K562 (cell line): Measurements from ENCODE around the gene ASB13. TPM values are rescaled to one million over a fixed set of nuclear protein-coding genes. Genes with fewer than 3 reads are reported as not detected.
A peak's percentile ranks its signal among the peaks of the same experiment; 100 is the strongest.

Source experiments
- ATAC-seq: fragments of 200-7000 bp; cut with Tn5 transposase; 3 replicates; pipeline ENCODE4 v1.9.1; 2020; ENCODE audit warnings: moderate library complexity
- BruUV-seq: library from RNA; stranded (reverse); fragments of 400-500 nt; replicated peaks from 2 replicates; lab custom pipeline; 2021; lab: Mats Ljungman, UMichigan
- CTCF ChIA-PET: fragments of 300-600 bp; formaldehyde crosslinking; extraction: SDS; loops from one replicate; lab custom pipeline; 2021; ENCODE audit warnings: low intra/inter-chr PET ratio; lab: Yijun Ruan, JAX
- POLR2A ChIA-PET: fragments of 300-600, 350-650 bp; sonication (Branson Sonifier 250); formaldehyde crosslinking; extraction: SDS; loops from one replicate; lab custom pipeline; 2021; ENCODE audit warnings: antibody characterized with exemption, inconsistent platforms; lab: Yijun Ruan, JAX
- DNase-seq, 4 experiments: peaks; one replicate each; pipeline versions ENCODE4 v3.0.0 to v3.0.0-alpha.2; 2011 to 2018; ENCODE audit warnings: low spot score in 3 of 4, mixed read lengths in 3 of 4; ENCODE audit errors: extremely low read depth in 1 of 4
- FAIRE-seq: peaks from 2 replicates; lab custom pipeline; 2011; peaks lifted over from hg19 to GRCh38; lab: Jason Lieb, UNC
- H2AFZ ChIP-seq: 2 replicates; pipeline ENCODE4 v1.6.0; 2011; ENCODE audit warnings: low read depth, low read length, control low read depth, inconsistent platforms
- H3K27ac ChIP-seq: fragments of 200-600 bp; 3 replicates; pipeline ENCODE4 v1.8.0; 2011; ENCODE audit warnings: low read depth, mild to moderate bottlenecking, control low read depth, inconsistent platforms, low read length, moderate library complexity, mixed read lengths; ENCODE audit errors: extremely low read depth
- H3K27me3 ChIP-seq, 2 experiments: fragments of 300-600 bp in 1 of 2; 2 replicates in 1 of 2; 3 replicates in 1 of 2; pipeline versions ENCODE4 v1.6.0 to v1.8.0; 2011; ENCODE audit warnings: inconsistent platforms in 2 of 2, low read length in 2 of 2, mild to moderate bottlenecking in 1 of 2, mixed read lengths in 1 of 2, moderate library complexity in 1 of 2; ENCODE audit not compliant: control insufficient read depth in 2 of 2, insufficient read depth in 2 of 2
- H3K36me3 ChIP-seq: fragments of 300-600 bp; 3 replicates; pipeline ENCODE4 v1.8.0; 2011; ENCODE audit warnings: mild to moderate bottlenecking, low read length, inconsistent platforms; ENCODE audit not compliant: control insufficient read depth, insufficient read depth
- H3K4me1 ChIP-seq, 2 experiments: fragments of 200-600 bp in 1 of 2; replicated peaks in 1 of 2; 2 replicates in 1 of 2; 3 replicates in 1 of 2; pipeline versions ENCODE4 v1.5.1 to v1.8.0; 2011; ENCODE audit warnings: inconsistent platforms in 2 of 2, low read length in 2 of 2, mild to moderate bottlenecking in 1 of 2, mixed read lengths in 1 of 2, moderate library complexity in 1 of 2; ENCODE audit not compliant: control insufficient read depth in 2 of 2, insufficient read depth in 2 of 2
- H3K4me2 ChIP-seq: 2 replicates; pipeline ENCODE4 v1.6.1; 2011; ENCODE audit warnings: low read length, control low read depth, inconsistent platforms, mixed read lengths; ENCODE audit not compliant: insufficient read depth
- H3K4me3 ChIP-seq: fragments of 200-600 bp; sonication (generic), shearing (Covaris generic); 2 replicates; pipeline ENCODE4 v1.5.1; 2016; ENCODE audit warnings: control low read depth, inconsistent platforms
- H3K79me2 ChIP-seq: fragments of 200-600 bp; 3 replicates; pipeline ENCODE4 v1.8.0; 2011; ENCODE audit warnings: low read length, inconsistent platforms; ENCODE audit not compliant: control insufficient read depth, insufficient read depth
- H3K9ac ChIP-seq, 2 experiments: 2 replicates each; pipeline versions ENCODE4 v1.6.0 to v1.6.1; 2011; ENCODE audit warnings: low read depth in 2 of 2, low read length in 2 of 2, control low read depth in 1 of 2, inconsistent platforms in 1 of 2, mild to moderate bottlenecking in 1 of 2, mixed read lengths in 1 of 2; ENCODE audit not compliant: insufficient read depth in 1 of 2
- H3K9me1 ChIP-seq: one replicate; pipeline ENCODE4 v1.6.0; 2011; ENCODE audit warnings: inconsistent platforms, mild to moderate bottlenecking, low read length, moderate library complexity; ENCODE audit not compliant: control insufficient read depth, insufficient read depth
- H3K9me3 ChIP-seq: replicated peaks from 2 replicates; pipeline ENCODE4 v1.5.1; 2011; ENCODE audit warnings: low read depth, low read length, inconsistent platforms; ENCODE audit not compliant: control insufficient read depth, insufficient read depth
- H4K20me1 ChIP-seq: replicated peaks from 2 replicates; pipeline ENCODE4 v1.6.1; 2011; ENCODE audit warnings: low read length, inconsistent platforms, mixed read lengths; ENCODE audit not compliant: control insufficient read depth, insufficient read depth
- ESRRA ChIP-seq: fragments of 450-650 bp; IDR thresholded peaks from 2 replicates; pipeline ENCODE4 v1.6.1; 2014; ENCODE audit warnings: low read depth, mild to moderate bottlenecking, moderate library complexity, borderline replicate concordance
- HMG20A ChIP-seq: fragments of 450-650 bp; formaldehyde crosslinking; conservative IDR thresholded peaks from 2 replicates; pipeline ENCODE4 v1.4.0; 2020; ENCODE audit warnings: mild to moderate bottlenecking, mixed read lengths
- JUND ChIP-seq, 2 experiments: IDR thresholded peaks; 2 replicates in 1 of 2; 3 replicates in 1 of 2; pipeline ENCODE4 v1.6.1; 2011; ENCODE audit warnings: borderline replicate concordance in 2 of 2, low read depth in 2 of 2, low read length in 2 of 2, improper control_type of control experiment in 1 of 2, missing biosample characterization in 1 of 2, missing genetic modification characterization in 1 of 2, missing genetic modification reagents in 1 of 2
- PRDM10 ChIP-seq: fragments of 450-650 bp; IDR thresholded peaks from 2 replicates; pipeline ENCODE4 v1.6.1; 2018; ENCODE audit not compliant: partially characterized antibody
- ZBTB7A ChIP-seq: IDR thresholded peaks from 2 replicates; pipeline ENCODE4 v1.6.1; 2011; ENCODE audit warnings: low read depth, mild to moderate bottlenecking, low read length, moderate library complexity, borderline replicate concordance; ENCODE audit not compliant: control insufficient read depth
- ZNF124 ChIP-seq: sonication (generic); formaldehyde crosslinking; IDR thresholded peaks from 2 replicates; pipeline ENCODE4 v1.8.1; 2022; ENCODE audit warnings: missing genetic modification reagents
- WGBS: fragments of 100-300 bp; shearing (Covaris generic); methylation state at CpG from one replicate; pipeline ENCODE4 v1.1.6; 2016; ENCODE audit warnings: low coverage, mixed read lengths; ENCODE audit not compliant: insufficient coverage; ENCODE audit errors: missing lambda C conversion rate; 5-methylcytosine and 5-hydroxymethylcytosine counted together
- in situ Hi-C: fragments of 300-500 bp; cut with MboI; formaldehyde crosslinking; loops from 4 replicates; pipeline ENCODE4 v1.15.0; 2018; ENCODE audit warnings: inconsistent platforms, mixed read lengths
- intact Hi-C: fragments of 100-400 bp; cut with micrococcal nuclease; formaldehyde crosslinking; loops from 2 replicates; pipeline ENCODE4 v1.14.2; 2022
- polyA plus RNA-seq, 8 experiments: library from polyadenylated mRNA; depleted of rRNA in 4 of 8; stranded (reverse) in 5 of 8; unstranded in 3 of 8; fragments of >200 nt; fragmentation: Nextera tagmentation in 2 of 8; fragmentation: Illumina TruSeq in 1 of 8; extraction: Ambion mirVana in 2 of 8; extraction: Trizol in 1 of 8; gene quantifications; 2 replicates each; pipeline versions ENCODE4 v1.2.1 to v1.2.3, GENCODE V29; 2011 to 2014; ENCODE audit warnings: inconsistent platforms in 1 of 8, missing spikeins in 1 of 8
- total RNA-seq, 7 experiments: library from RNA; depleted of rRNA in 6 of 7; stranded (reverse); fragments of >200 nt in 6 of 7; fragmentation: Illumina TruSeq in 2 of 7; extraction: Trizol in 2 of 7; gene quantifications; 2 replicates each; pipeline versions ENCODE4 v1.2.1 to v1.2.3, GENCODE V29; 2011 to 2021; ENCODE audit warnings: low replicate concordance in 1 of 7

Gene ASB13
- total and polyA plus RNA-seq, 9 of the 15 experiments (the other 6 are each of a cell fraction or from before 2014, with no cell fraction given), result 5.2 to 28.8 (median 16.9) TPM

GRCh38 chr10:5600908-5601307, 65.5 kb downstream of the ASB13 start (continued):
- no peak for TF ChIP-seq PRDM10
- no peak for TF ChIP-seq JUND (IDR thresholded peaks at IDR 0.05; ENCODE audit: borderline replicate concordance, low read depth, low read length)
- no peak for TF ChIP-seq JUND (tag; IDR thresholded peaks at IDR 0.05; ENCODE audit: borderline replicate concordance, low read depth, low read length)
- no peak for TF ChIP-seq ZNF124
- TF ChIP-seq, all 486 proteins: peak for 0

GRCh38 chr10:5599613-5600520, 66.5 kb downstream of the ASB13 start:
- in situ Hi-C loops, result no loop called here

More at GRCh38 chr10:5599613-5600520, 66.5 kb downstream of the ASB13 start:
- WGBS, result 67% methylated on average over 18 of the region's 23 CpGs
- H2AFZ ChIP-seq, result no peak overlapping the region
- ATAC-seq (no peak), DNase-seq (no peak)
- H3K4me1 ChIP-seq, result peaks cover 10 to 12% of the 10 kb centered on the region in 2 experiments; a peak in 4 of 5 replicates
- H3K9me3 ChIP-seq, result no peaks in the 10 kb centered on the region
- CTCF ChIA-PET, result no interaction called here
- intact Hi-C loops, result no loop called here
- H3K4me3 ChIP-seq, result no peak overlapping the region
- no peak overlapping the region for H3K27ac ChIP-seq
- no peaks in the 10 kb centered on the region for H3K79me2 ChIP-seq
- TF ChIP-seq HMG20A (CRISPR knock-in tag), result no peak
- TF ChIP-seq ESRRA, result peak; percentile 55
- TF ChIP-seq ZBTB7A, result no peak
- TF ChIP-seq, all 486 proteins: peak for 1
- Histone ChIP-seq H3K9me1 (no peaks in the 10 kb centered on the region), H3K27me3 (no peaks in the 10 kb centered on the region), H3K4me2 (no peak overlapping the region), H3K36me3 (no peaks in the 10 kb centered on the region), H4K20me1 (no peaks in the 10 kb centered on the region), H3K9ac (0 out of 4 replicates have a peak overlapping the region, but pooled peaks of 1 of the 2 experiments have one; percentile 6)
- BruUV-seq, result no TSS peak
- FAIRE-seq, result no peak
- POLR2A ChIA-PET, result interaction anchor here (2.3 kb wide), 1 partner anchor 8 kb away, joined by 5 read pairs; no protein-coding TSS in a partner anchor
